Measurements from ENCODE around the gene CFAP97.
"Not testable (repeated sequence)": the region's sequence is repeated elsewhere in the genome, so short reads cannot be mapped to it uniquely, and the experiment has no call there.

- TF ChIP-seq, protein P1, sequence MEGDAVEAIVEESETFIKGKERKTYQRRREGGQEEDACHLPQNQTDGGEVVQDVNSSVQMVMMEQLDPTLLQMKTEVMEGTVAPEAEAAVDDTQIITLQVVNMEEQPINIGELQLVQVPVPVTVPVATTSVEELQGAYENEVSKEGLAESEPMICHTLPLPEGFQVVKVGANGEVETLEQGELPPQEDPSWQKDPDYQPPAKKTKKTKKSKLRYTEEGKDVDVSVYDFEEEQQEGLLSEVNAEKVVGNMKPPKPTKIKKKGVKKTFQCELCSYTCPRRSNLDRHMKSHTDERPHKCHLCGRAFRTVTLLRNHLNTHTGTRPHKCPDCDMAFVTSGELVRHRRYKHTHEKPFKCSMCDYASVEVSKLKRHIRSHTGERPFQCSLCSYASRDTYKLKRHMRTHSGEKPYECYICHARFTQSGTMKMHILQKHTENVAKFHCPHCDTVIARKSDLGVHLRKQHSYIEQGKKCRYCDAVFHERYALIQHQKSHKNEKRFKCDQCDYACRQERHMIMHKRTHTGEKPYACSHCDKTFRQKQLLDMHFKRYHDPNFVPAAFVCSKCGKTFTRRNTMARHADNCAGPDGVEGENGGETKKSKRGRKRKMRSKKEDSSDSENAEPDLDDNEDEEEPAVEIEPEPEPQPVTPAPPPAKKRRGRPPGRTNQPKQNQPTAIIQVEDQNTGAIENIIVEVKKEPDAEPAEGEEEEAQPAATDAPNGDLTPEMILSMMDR (IDR thresholded peaks at IDR 0.05; ENCODE audit: insufficient read depth, low read length) = not testable (repeated sequence)
- TF ChIP-seq POLR2AphosphoS5 (IDR thresholded peaks at IDR 0.05; ENCODE audit: low read depth); GABPA (IDR thresholded peaks at IDR 0.05; ENCODE audit: low read depth); SPI1 (IDR thresholded peaks at IDR 0.05; ENCODE audit: borderline replicate concordance, low read depth): not testable (repeated sequence)
These were observed 84.3 kb downstream of the CFAP97 start for GRCh38 chr4:185119467-185119866.

All from HL-60 (cell line).